ENCODE data around the gene KIF16B.

KIF16B gene

DNA sequence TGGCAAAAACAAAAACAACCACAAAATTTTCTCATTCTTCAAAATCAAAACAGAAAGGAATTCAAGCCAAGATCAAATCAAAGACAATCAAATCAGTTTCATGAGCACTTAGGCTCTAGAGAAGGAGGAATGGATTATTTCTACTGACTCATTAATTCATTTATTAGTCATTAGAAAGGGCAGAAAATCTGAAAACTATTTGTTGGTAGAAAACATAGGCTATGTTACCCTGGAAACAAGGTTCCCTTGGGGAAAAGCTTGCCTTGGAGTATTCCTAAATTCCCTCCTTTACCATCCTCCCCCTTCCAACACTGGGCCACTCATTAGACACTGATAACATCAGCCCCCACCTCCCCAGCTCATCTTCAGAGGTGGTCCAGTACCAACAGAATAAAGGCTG, 17.5 kb downstream of the KIF16B start:
- no peak for DNase-seq (ENCODE audit: extremely low read depth in 1 of 2, low read depth in 1 of 2)

DNA sequence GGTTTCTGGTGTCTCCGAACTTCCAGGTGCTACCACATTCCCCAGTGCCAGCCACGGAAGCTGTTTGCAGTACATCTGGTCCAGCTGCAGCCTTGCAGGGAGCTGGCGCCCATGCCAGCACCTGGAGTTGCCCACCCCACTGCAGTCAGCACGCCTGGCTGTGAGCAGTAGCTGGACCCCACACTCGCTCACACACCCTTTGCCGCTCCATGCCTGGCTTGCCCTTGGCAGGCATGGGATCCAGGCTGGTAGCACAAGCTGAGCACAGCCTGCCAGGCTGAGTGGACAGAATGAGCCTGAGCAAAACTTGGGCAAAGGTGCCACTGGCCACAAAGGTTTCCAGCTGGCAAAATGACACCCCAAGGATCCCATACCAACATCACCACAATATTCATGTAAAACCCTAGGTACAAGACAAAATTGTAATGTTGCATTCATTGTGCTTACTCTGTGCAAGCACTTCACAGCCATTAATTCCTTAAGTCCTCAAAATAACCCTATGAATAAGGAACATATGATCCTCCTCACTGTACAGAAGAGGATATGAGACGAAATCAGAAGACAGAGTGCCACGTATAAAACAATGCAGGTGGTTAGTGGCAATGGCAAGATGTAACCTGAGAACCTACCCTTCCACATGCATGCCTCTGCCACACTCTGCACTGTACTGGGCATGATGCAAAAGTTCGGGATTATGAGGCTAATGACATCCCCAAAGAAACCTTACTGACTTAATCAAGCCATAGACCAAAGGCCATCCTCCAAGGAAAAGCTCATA, 18.3 kb downstream of the KIF16B start:
- no peak for DNase-seq (ENCODE audit: extremely low read depth in 1 of 2, low read depth in 1 of 2)

- no peak for DNase-seq (ENCODE audit: extremely low read depth in 1 of 2, low read depth in 1 of 2)
Measured at GRCh38 chr20:16553684-16554083, 19.6 kb downstream of the KIF16B start.

GRCh38 chr20:16553101-16553500, 20.1 kb downstream of the KIF16B start:
- DNase-seq (ENCODE audit: extremely low read depth in 1 of 2, low read depth in 1 of 2), result no peak

GRCh38 chr20:16552015-16552414, 21.2 kb downstream of the KIF16B start:
- DNase-seq (ENCODE audit: extremely low read depth in 1 of 2, low read depth in 1 of 2), result no peak

- DNase-seq (ENCODE audit: extremely low read depth in 1 of 2, low read depth in 1 of 2), result no peak
Measured at GRCh38 chr20:16551607-16552006, 21.6 kb downstream of the KIF16B start.

- no peak for DNase-seq (ENCODE audit: extremely low read depth in 1 of 2, low read depth in 1 of 2)
Measured at GRCh38 chr20:16548068-16548672, 25.1 kb downstream of the KIF16B start.

DNA sequence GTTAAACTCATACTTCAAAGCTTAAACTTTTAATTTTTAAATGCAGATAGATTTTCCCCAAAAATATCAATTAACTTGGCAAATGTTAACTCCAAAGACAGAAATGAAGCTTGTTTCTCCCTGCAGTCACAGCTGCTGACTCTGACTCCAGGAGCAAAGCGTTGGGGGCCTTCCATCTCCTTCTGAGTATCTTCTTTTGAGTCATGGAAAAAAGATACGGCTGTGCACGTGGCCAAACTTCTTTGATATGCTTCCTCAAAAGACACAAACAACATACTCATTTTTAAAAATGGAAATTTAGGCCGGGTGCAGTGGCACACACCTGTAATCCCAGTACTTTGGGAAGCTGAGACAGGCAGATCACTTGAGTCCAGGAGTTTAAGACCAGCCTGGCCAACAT, 28.3 kb downstream of the KIF16B start:
- DNase-seq (ENCODE audit: extremely low read depth in 1 of 2, low read depth in 1 of 2), result no peak

DNA sequence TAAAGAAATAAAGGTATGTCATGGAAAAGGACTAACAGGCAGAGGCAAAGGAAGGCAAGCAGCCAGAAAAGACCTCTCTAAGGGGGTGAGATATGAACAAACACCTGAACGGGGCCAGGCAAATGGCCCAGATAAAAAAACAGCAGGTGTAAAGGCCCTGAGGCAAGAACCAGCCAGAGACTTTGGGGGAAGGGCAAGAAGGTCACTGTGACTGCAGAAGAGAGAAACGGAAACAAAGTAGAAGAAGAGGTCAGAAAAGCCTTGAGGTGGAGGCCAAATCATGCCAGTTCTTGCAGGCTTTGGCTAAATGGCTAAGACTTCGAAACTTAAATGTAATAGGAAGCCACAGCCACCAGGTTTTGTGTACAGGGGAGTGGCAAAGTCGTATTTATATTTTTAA, 30.8 kb downstream of the KIF16B start:
- DNase-seq (ENCODE audit: extremely low read depth in 1 of 2, low read depth in 1 of 2), result no peak

- DNase-seq (ENCODE audit: extremely low read depth in 1 of 2, low read depth in 1 of 2), result no peak
Measured at GRCh38 chr20:16541878-16542277, 31.4 kb downstream of the KIF16B start.

DNA sequence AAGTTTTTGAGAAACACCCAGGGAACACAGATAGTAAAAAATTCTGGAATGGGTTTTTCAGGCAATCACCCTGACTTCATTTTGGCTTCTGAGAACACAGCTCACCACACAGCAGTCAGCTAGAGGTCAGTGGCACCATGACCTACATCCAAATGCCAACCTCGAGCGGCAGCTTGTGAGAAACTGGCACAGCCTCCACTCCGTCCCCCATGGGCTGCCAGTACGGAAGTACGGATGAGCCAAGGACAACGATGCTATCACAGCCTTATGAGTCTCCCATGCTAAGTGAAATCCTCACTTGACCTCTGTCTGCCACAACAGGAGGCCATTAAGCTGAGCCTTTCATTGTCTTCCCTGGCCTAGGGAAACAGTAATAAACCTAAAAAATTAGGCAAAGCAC, 32.0 kb downstream of the KIF16B start:
- DNase-seq (ENCODE audit: extremely low read depth in 1 of 2, low read depth in 1 of 2), result no peak

GRCh38 chr20:16539280-16540021, 33.8 kb downstream of the KIF16B start:
- DNase-seq (ENCODE audit: extremely low read depth in 1 of 2, low read depth in 1 of 2), result no peak

GRCh38 chr20:16538779-16539178, 34.5 kb downstream of the KIF16B start:
- DNase-seq (ENCODE audit: extremely low read depth in 1 of 2, low read depth in 1 of 2), result no peak

- no peak for DNase-seq (ENCODE audit: extremely low read depth in 1 of 2, low read depth in 1 of 2)
Measured at GRCh38 chr20:16537918-16538317, 35.3 kb downstream of the KIF16B start.

DNA sequence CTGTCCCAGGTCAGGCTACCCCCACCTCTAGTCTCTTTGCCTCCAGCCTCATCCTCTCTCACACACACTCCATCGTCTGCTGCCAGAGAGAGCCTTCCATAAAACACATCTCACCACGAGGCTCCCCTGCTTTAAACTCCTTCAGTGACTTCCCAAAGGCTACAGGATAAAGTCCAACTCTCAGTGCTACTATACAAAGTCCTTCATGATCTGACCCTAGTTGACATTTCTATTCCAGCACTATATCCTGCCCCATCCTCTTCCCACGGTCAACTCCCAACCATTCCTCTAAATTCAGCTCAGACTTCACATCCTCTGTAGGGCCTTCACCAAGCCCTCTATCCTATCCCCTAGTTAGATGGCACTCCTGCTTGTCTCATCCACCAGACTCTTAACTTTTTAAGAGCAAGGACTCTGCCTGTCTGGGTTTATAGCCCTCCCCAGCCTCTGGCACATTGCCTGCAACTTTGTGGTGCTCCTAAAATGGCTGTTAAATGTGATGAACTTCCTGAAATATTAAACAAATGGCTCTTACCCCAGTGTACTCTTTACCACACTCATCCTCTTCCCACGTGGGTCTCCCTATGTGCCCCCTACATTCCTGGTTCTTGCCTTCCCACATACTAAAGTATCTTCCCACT, 36.1 kb downstream of the KIF16B start:
- no peak for DNase-seq (ENCODE audit: extremely low read depth in 1 of 2, low read depth in 1 of 2)

DNA sequence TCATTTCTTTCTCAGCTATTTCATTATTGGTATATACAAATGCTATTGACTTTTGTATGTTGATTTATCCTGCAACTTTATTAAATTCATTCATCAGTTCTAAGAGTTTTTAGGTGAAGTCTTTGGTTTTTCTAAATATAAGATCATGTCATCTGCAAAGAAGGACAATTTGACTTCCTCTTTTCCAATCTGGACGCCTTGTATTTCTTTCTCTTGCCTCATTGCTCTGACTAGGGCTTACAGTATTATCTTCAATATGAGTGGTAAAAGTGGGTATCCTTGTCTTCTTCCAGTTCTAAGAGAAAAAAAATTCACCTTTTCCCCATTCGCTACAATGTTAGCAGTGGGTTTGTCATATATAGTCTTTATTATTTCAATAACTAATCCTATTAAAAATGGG, 38.0 kb downstream of the KIF16B start:
- DNase-seq (ENCODE audit: extremely low read depth in 1 of 2, low read depth in 1 of 2), result no peak

GRCh38 chr20:16533502-16533901, 39.7 kb downstream of the KIF16B start:
- no peak for DNase-seq (ENCODE audit: extremely low read depth in 1 of 2, low read depth in 1 of 2)

DNA sequence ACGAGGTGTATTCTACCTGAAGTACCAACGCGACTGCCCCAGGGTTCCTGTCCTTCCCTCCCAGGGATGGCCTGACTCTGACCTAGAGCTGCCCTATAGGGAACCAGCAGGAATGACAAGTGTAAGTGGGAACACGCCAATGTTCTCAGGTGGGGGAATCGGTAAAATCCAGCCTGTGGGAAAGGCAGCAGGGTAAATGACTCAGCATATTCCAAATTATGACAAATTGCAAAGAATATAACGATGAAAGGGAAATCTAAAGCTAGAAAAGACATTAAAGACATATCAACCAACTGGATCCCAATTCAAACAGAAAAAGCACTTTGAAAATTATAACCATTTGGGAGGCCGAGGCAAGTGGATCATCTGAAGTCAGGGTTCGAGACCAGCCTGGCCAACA, 41.8 kb downstream of the KIF16B start:
- no peak for DNase-seq (ENCODE audit: extremely low read depth in 1 of 2, low read depth in 1 of 2)

GRCh38 chr20:16530201-16530681, 43.0 kb downstream of the KIF16B start:
- no peak for DNase-seq (ENCODE audit: extremely low read depth in 1 of 2, low read depth in 1 of 2)

- no peak for DNase-seq (ENCODE audit: extremely low read depth in 1 of 2, low read depth in 1 of 2)
Measured at GRCh38 chr20:16528078-16528477, 45.2 kb downstream of the KIF16B start.

DNA sequence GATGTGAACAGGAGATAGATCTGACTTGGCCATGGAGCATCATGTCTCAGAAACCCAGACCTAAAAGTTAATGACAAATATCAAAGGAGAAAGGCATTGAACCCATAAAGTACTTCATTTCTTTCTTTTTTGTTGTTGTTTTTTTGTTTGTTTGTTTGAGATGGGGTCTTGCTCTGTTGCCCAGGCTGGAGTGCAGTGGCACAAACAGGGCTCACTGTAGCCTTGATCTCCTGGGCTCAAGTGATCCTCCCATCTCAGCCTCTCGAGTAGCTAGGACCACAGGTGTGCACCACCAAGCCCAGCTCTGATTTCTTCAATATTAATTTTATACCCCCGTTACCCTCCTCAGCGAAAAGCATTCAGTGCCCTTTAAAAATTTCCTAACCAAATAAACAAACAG, 45.8 kb downstream of the KIF16B start:
- no peak for DNase-seq (ENCODE audit: extremely low read depth in 1 of 2, low read depth in 1 of 2)
